Neuronal stem cell (in vitro differentiated cells): Measurements from ENCODE around the gene GADL1.

Source experiments
- DNase-seq: peaks from one replicate; pipeline ENCODE4 v3.0.0-alpha.2; 2013; ENCODE audit warnings: low spot score
- H2AFZ ChIP-seq: one replicate; pipeline ENCODE4 v1.6.1; 2013; ENCODE audit warnings: mild to moderate bottlenecking, low read length, inconsistent platforms
- H2AK5ac ChIP-seq: 2 replicates; pipeline ENCODE4 v1.6.1; 2013; ENCODE audit warnings: low read depth, mild to moderate bottlenecking, inconsistent platforms, low read length, moderate library complexity, mixed read lengths
- H2BK120ac ChIP-seq: 2 replicates; pipeline ENCODE4 v1.6.1; 2013; ENCODE audit warnings: low read depth, mild to moderate bottlenecking, inconsistent platforms, low read length, moderate library complexity, mixed read lengths
- H2BK12ac ChIP-seq: one replicate; pipeline ENCODE4 v1.6.1; 2013; ENCODE audit warnings: low read length, inconsistent platforms
- H2BK15ac ChIP-seq: 2 replicates; pipeline ENCODE4 v1.6.1; 2013; ENCODE audit warnings: mild to moderate bottlenecking, low read length, inconsistent platforms, mixed read lengths
- H2BK5ac ChIP-seq: one replicate; pipeline ENCODE4 v1.6.1; 2013; ENCODE audit warnings: inconsistent platforms, mild to moderate bottlenecking, low read length, moderate library complexity
- H3K14ac ChIP-seq: one replicate; pipeline ENCODE4 v1.6.1; 2013; ENCODE audit warnings: low read length, inconsistent platforms
- H3K18ac ChIP-seq: 2 replicates; pipeline ENCODE4 v1.6.1; 2013; ENCODE audit warnings: low read length, inconsistent platforms
- H3K23ac ChIP-seq: 2 replicates; pipeline ENCODE4 v1.6.1; 2013; ENCODE audit warnings: low read depth, mild to moderate bottlenecking, mixed read lengths, low read length, inconsistent platforms; ENCODE audit not compliant: poor library complexity
- H3K27ac ChIP-seq: replicated peaks from 3 replicates; pipeline ENCODE4 v1.5.1; 2013; ENCODE audit warnings: low read length, inconsistent platforms
- H3K27me3 ChIP-seq, 3 experiments: 2 replicates each; pipeline ENCODE4 v1.6.1; 2013; ENCODE audit warnings: low read length in 3 of 3, mild to moderate bottlenecking in 2 of 3, inconsistent platforms in 1 of 3, low read depth in 1 of 3, mixed read lengths in 1 of 3, moderate library complexity in 1 of 3; ENCODE audit not compliant: control insufficient read depth in 3 of 3, insufficient read depth in 3 of 3
- H3K36me3 ChIP-seq, 2 donors: replicated peaks in 1 of 2; 2 replicates each; pipeline ENCODE4 v1.6.1; 2013; ENCODE audit warnings: low read length in 2 of 2; ENCODE audit not compliant: control insufficient read depth in 2 of 2, insufficient read depth in 2 of 2
- H3K4ac ChIP-seq: 2 replicates; pipeline ENCODE4 v1.6.1; 2013; ENCODE audit warnings: inconsistent platforms, mild to moderate bottlenecking, low read length, moderate library complexity
- H3K4me1 ChIP-seq, 2 donors: 1 replicate in 1 of 2; 2 replicates in 1 of 2; pipeline ENCODE4 v1.6.1; 2013; ENCODE audit warnings: low read length in 2 of 2, low read depth in 1 of 2; ENCODE audit not compliant: control insufficient read depth in 2 of 2, insufficient read depth in 1 of 2
- H3K4me2 ChIP-seq: one replicate; pipeline ENCODE4 v1.6.1; 2013; ENCODE audit warnings: mild to moderate bottlenecking, low read length, inconsistent platforms; ENCODE audit not compliant: insufficient read depth, poor library complexity, severe bottlenecking
- H3K4me3 ChIP-seq, 2 donors: 2 replicates each; pipeline ENCODE4 v1.5.1; 2013; ENCODE audit warnings: low read length in 2 of 2, mild to moderate bottlenecking in 2 of 2, inconsistent platforms in 1 of 2, moderate library complexity in 1 of 2
- H3K79me1 ChIP-seq: one replicate; pipeline ENCODE4 v1.6.1; 2013; ENCODE audit warnings: low read depth, mild to moderate bottlenecking, inconsistent platforms, low read length, moderate library complexity
- H3K9ac ChIP-seq: one replicate; pipeline ENCODE4 v1.6.1; 2013; ENCODE audit warnings: mild to moderate bottlenecking, low read depth, low read length, inconsistent platforms; ENCODE audit not compliant: poor library complexity
- H3K9me3 ChIP-seq, 2 donors: replicated peaks in 1 of 2; 2 replicates each; pipeline versions ENCODE3 to v1.6.1; 2013; ENCODE audit warnings: low read length in 2 of 2, mild to moderate bottlenecking in 2 of 2, inconsistent platforms in 1 of 2, low read depth in 1 of 2, mixed read lengths in 1 of 2, moderate library complexity in 1 of 2; ENCODE audit not compliant: control insufficient read depth in 2 of 2, insufficient read depth in 1 of 2
- H4K8ac ChIP-seq: one replicate; pipeline ENCODE4 v1.6.1; 2013; ENCODE audit warnings: low read depth, mild to moderate bottlenecking, inconsistent platforms, low read length, moderate library complexity
- H4K91ac ChIP-seq: one replicate; pipeline ENCODE4 v1.6.1; 2013; ENCODE audit warnings: low read length, low read depth, mild to moderate bottlenecking, inconsistent platforms; ENCODE audit not compliant: poor library complexity
- WGBS, 2 donors: extraction: QIAGEN DNeasy Blood & Tissue Kit; methylation state at CpG; one replicate each; pipeline ENCODE4 v1.1.7; 2013; ENCODE audit warnings: missing lambda C conversion rate in 2 of 2, mixed read lengths in 1 of 2; ENCODE audit not compliant: insufficient read length in 2 of 2, insufficient replicate concordance in 1 of 2; ENCODE audit errors: extremely low coverage in 2 of 2; 5-methylcytosine and 5-hydroxymethylcytosine counted together

Gene GADL1

GRCh38 chr3:30940740-30941139 is 46.3 kb upstream of the GADL1 start:
- Histone ChIP-seq H3K36me3 (no peaks in the 10 kb centered on the region), H3K14ac (no peak overlapping the region), H3K4me2 (no peak overlapping the region), H4K91ac (no peak overlapping the region), H3K9ac (no peak overlapping the region), H3K79me1 (no peaks in the 10 kb centered on the region), H2AK5ac (no peak overlapping the region), H2AFZ (no peak overlapping the region), H2BK5ac (no peak overlapping the region), H3K27ac (no peak overlapping the region), H2BK15ac (no peak overlapping the region), H3K18ac (no peak overlapping the region), H3K23ac (no peak overlapping the region), H3K27me3 (no peaks in the 10 kb centered on the region), H4K8ac (no peak overlapping the region), H2BK120ac (no peak overlapping the region), H3K4ac (no peak overlapping the region), H3K4me3 (no peak overlapping the region), H3K4me1 (peaks cover 0 to 7% of the 10 kb centered on the region in 2 donors), H2BK12ac (no peak overlapping the region), H3K9me3 (no peaks in the 10 kb centered on the region)
- no peak for DNase-seq
- no CpG with 5 or more reads among the region's 2 CpGs for WGBS, 2 donors

GRCh38 chr3:30934208-30934550 is 39.7 kb upstream of the GADL1 start:
- Histone ChIP-seq H3K23ac (no peak overlapping the region), H4K91ac (no peak overlapping the region), H2BK120ac (no peak overlapping the region), H2BK12ac (no peak overlapping the region), H3K4ac (no peak overlapping the region), H2BK5ac (no peak overlapping the region), H2BK15ac (no peak overlapping the region), H3K9ac (no peak overlapping the region), H3K9me3 (no peaks in the 10 kb centered on the region), H3K18ac (no peak overlapping the region), H3K4me3 (no peak overlapping the region), H3K36me3 (no peaks in the 10 kb centered on the region), H2AFZ (no peak overlapping the region), H3K4me1 (no peaks in the 10 kb centered on the region), H3K14ac (no peak overlapping the region), H4K8ac (no peak overlapping the region), H3K27ac (no peak overlapping the region), H3K79me1 (no peaks in the 10 kb centered on the region), H2AK5ac (no peak overlapping the region), H3K27me3 (no peaks in the 10 kb centered on the region), H3K4me2 (no peak overlapping the region)
- no CpG with 5 or more reads among the region's 6 CpGs for WGBS, 2 donors
- DNase-seq = no peak

DNA sequence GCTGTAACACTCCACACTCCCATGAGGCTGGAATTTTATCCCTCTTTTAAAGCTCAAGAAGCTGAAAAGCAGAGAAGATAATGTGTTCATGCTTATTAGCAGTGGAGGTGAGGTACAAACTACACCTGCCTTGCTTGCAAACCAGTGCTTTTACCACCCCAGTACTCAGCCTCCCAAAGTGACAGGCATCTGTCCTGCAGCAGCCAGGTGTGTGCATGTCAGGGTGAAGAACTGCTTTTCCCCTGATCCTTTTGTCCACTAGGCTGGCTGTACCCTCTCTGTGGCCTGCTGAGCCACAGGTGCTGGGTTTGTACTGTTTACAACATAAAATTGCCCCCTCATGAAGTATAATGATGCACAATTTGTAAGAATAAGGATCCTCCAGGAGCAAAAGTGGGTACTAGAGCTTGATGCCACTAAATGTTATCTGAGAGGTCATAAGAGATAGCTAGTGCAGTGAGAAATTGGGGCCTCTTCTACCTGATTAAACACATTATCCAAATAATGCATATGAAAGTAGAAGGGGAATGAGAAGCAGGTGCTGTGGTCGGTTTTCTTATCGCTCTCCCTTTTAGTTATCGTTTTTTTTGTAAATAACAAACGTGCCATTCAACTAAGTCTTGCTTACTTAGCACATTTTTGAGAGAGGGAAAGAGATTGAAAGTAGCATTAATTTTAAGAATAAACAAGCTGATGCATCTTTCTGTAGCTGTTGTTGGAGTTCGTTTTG is 39.2 kb upstream of the GADL1 start:
- no peak overlapping the region for H2BK120ac ChIP-seq
- no peak overlapping the region for H2BK5ac ChIP-seq
- no peaks in the 10 kb centered on the region for H3K36me3 ChIP-seq
- no peak overlapping the region for H2BK12ac ChIP-seq
- H4K91ac ChIP-seq = no peak overlapping the region
- no peaks in the 10 kb centered on the region for H3K9me3 ChIP-seq
- no peak for DNase-seq
- no peak overlapping the region for H3K9ac ChIP-seq
- no peaks in the 10 kb centered on the region for H3K27me3 ChIP-seq
- H3K14ac ChIP-seq = no peak overlapping the region
- no peak overlapping the region for H4K8ac ChIP-seq
- H3K79me1 ChIP-seq = no peaks in the 10 kb centered on the region
- no peak overlapping the region for H3K18ac ChIP-seq
- H3K4ac ChIP-seq = no peak overlapping the region
- H2AFZ ChIP-seq = no peak overlapping the region
- H3K27ac ChIP-seq = no peak overlapping the region
- H3K23ac ChIP-seq = no peak overlapping the region
- WGBS, 2 donors = no CpG with 5 or more reads among the region's 5 CpGs
- no peaks in the 10 kb centered on the region for H3K4me1 ChIP-seq
- no peak overlapping the region for H2AK5ac ChIP-seq
- H2BK15ac ChIP-seq = no peak overlapping the region
- no peak overlapping the region for H3K4me3 ChIP-seq
- H3K4me2 ChIP-seq = no peak overlapping the region

DNA sequence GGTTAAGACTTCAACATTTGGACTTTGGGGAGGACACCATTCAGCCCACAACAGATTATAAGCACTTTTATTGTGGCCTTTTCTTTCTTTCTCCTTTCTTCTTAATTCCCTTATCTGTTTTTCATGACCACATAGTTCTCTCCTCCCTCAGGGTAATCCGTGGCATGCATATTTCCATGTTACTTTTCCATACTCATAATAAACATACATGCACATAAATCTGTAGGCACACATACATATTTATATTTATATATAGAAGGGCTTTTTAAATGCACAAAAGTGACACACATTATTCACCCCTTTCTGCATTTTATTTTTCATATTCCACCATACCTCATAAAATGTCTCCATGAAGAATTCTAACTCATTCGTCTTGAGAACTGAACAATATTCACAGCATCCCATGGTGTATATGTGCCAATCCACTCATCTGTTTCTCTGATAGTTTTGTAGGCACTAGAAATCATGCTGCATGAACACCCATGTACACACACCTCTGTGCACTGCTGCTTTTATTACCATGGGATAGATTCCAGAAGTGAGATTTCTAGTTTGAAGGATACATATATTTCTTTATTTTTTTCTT is 38.1 kb upstream of the GADL1 start:
- H3K18ac ChIP-seq = no peak overlapping the region
- H3K4me1 ChIP-seq = no peaks in the 10 kb centered on the region
- no CpG with 5 or more reads among the region's 2 CpGs for WGBS, 2 donors
- no peak overlapping the region for H3K27ac ChIP-seq
- no peak overlapping the region for H3K9ac ChIP-seq
- no peaks in the 10 kb centered on the region for H3K36me3 ChIP-seq
- no peaks in the 10 kb centered on the region for H3K79me1 ChIP-seq
- H3K4me3 ChIP-seq = no peak overlapping the region
- H2BK5ac ChIP-seq = no peak overlapping the region
- H3K4ac ChIP-seq = no peak overlapping the region
- H3K27me3 ChIP-seq = no peaks in the 10 kb centered on the region
- H2AFZ ChIP-seq = no peak overlapping the region
- H2BK120ac ChIP-seq = no peak overlapping the region
- H2BK15ac ChIP-seq = no peak overlapping the region
- no peak overlapping the region for H2BK12ac ChIP-seq
- H3K23ac ChIP-seq = no peak overlapping the region
- H3K9me3 ChIP-seq = no peaks in the 10 kb centered on the region
- no peak for DNase-seq
- no peak overlapping the region for H4K8ac ChIP-seq
- H3K14ac ChIP-seq = no peak overlapping the region
- H4K91ac ChIP-seq = no peak overlapping the region
- no peak overlapping the region for H2AK5ac ChIP-seq
- H3K4me2 ChIP-seq = no peak overlapping the region
